ENCODE measurements around the gene TDRD9. TPM values are rescaled to one million over a fixed set of nuclear protein-coding genes. Genes with fewer than 3 reads are reported as not detected.

The TDRD9 gene
- total and polyA plus RNA-seq, 8 donors, result 0.63 to 9.1 (median 2.2) TPM

GRCh38 chr14:104054222-104054905 lies 126.1 kb downstream of the TDRD9 start:
- no peaks in the 10 kb centered on the region for H3K36me3 ChIP-seq
- no peak overlapping the region for H3K4me3 ChIP-seq
- no peaks in the 10 kb centered on the region for H3K9me3 ChIP-seq
- DNase-seq (no peak), ATAC-seq (no peak)
- no peak for TF ChIP-seq CTCF (IDR thresholded peaks at IDR 0.05)
- H3K4me1 ChIP-seq, result no peaks in the 10 kb centered on the region
- H3K27me3 ChIP-seq, result no peaks in the 10 kb centered on the region
- intact Hi-C loops (cut with DNase I), result no loop called here
- no peak overlapping the region for H3K27ac ChIP-seq

GRCh38 chr14:104062281-104062680 lies 134.0 kb downstream of the TDRD9 start:
- ATAC-seq, result no peak
- intact Hi-C loops (cut with DNase I), result no loop called here
- no peaks in the 10 kb centered on the region for H3K36me3 ChIP-seq
- H3K4me3 ChIP-seq, result no peak overlapping the region
- no peak overlapping the region for H3K27ac ChIP-seq
- no peaks in the 10 kb centered on the region for H3K4me1 ChIP-seq
- peaks cover 0 to 8% of the 10 kb centered on the region in 2 donors for H3K27me3 ChIP-seq
- no peak for DNase-seq
- peaks cover 0 to 12% of the 10 kb centered on the region in 2 donors for H3K9me3 ChIP-seq
- no peak for TF ChIP-seq CTCF (IDR thresholded peaks at IDR 0.05)

- ATAC-seq (no peak), DNase-seq (no peak)
- Histone ChIP-seq H3K27ac (no peak overlapping the region), H3K4me1 (no peaks in the 10 kb centered on the region), H3K9me3 (peaks cover 0 to 14% of the 10 kb centered on the region in 2 donors), H3K36me3 (no peaks in the 10 kb centered on the region), H3K4me3 (no peak overlapping the region), H3K27me3 (peaks cover 0 to 8% of the 10 kb centered on the region in 2 donors)
- no peak for TF ChIP-seq CTCF (IDR thresholded peaks at IDR 0.05)
- intact Hi-C loops (cut with DNase I), result no loop called here
Measured at GRCh38 chr14:104064003-104064402, 135.7 kb downstream of the TDRD9 start.

- no peak for DNase-seq
- Histone ChIP-seq H3K9me3 (peaks cover 0 to 14% of the 10 kb centered on the region in 2 donors), H3K36me3 (no peaks in the 10 kb centered on the region), H3K27ac (no peak overlapping the region), H3K27me3 (peaks cover 0 to 11% of the 10 kb centered on the region in 2 donors), H3K4me1 (no peaks in the 10 kb centered on the region), H3K4me3 (no peak overlapping the region)
- intact Hi-C loops (cut with DNase I), result no loop called here
- no peak for ATAC-seq
- no peak for TF ChIP-seq CTCF (IDR thresholded peaks at IDR 0.05)
Measured at GRCh38 chr14:104066279-104066678, 138.0 kb downstream of the TDRD9 start.

GRCh38 chr14:104066719-104067295 lies 138.6 kb downstream of the TDRD9 start:
- intact Hi-C loops (cut with DNase I), result no loop called here
- Histone ChIP-seq H3K27ac (no peak overlapping the region), H3K36me3 (no peaks in the 10 kb centered on the region), H3K4me1 (no peaks in the 10 kb centered on the region), H3K4me3 (no peak overlapping the region), H3K27me3 (peaks cover 0 to 11% of the 10 kb centered on the region in 2 donors), H3K9me3 (peaks cover 0 to 14% of the 10 kb centered on the region in 2 donors)
- ATAC-seq (no peak), DNase-seq (no peak)
- no peak for TF ChIP-seq CTCF (IDR thresholded peaks at IDR 0.05)
